HG03354 (cell line): Measurements from ENCODE around the gene ATP11A.

Experiments
- ATAC-seq: cut with Tn5 transposase; IDR thresholded peaks from one replicate; pipeline ENCODE4 v1.9.1; 2021; ENCODE audit warnings: mild to moderate bottlenecking; ENCODE audit not compliant: unreplicated experiment, poor library complexity, severe bottlenecking

ATP11A gene

GRCh38 chr13:112928972-112929782 is 239.3 kb downstream of the ATP11A start:
- ATAC-seq: no peak

- ATAC-seq: no peak
These were observed 239.9 kb downstream of the ATP11A start for GRCh38 chr13:112929783-112930055.

- ATAC-seq: no peak
These were observed 240.4 kb downstream of the ATP11A start for GRCh38 chr13:112930192-112930591.

GRCh38 chr13:112931028-112931934 is 241.4 kb downstream of the ATP11A start:
- ATAC-seq: no peak

- ATAC-seq: no peak
These were observed 243.1 kb downstream of the ATP11A start for GRCh38 chr13:112932971-112933370.

GRCh38 chr13:112933649-112934048 is 243.8 kb downstream of the ATP11A start:
- ATAC-seq: no peak

GRCh38 chr13:112934078-112934477 is 244.2 kb downstream of the ATP11A start:
- no peak for ATAC-seq
